ENCODE data around the gene EEPD1. TPM values are rescaled to one million over a fixed set of nuclear protein-coding genes. Genes with fewer than 3 reads are reported as not detected.

The EEPD1 gene
- total RNA-seq, 1 experiment from 2014 or later, result 48.0 TPM

GRCh38 chr7:36153571-36154097 is 580 bp downstream of the EEPD1 start:
- no TSS peak for BruUV-seq (replicated peaks)
- ChIA-PET CTCF (interaction anchor here (0.6 kb wide), 1 partner anchor 19 kb away, joined by 6 read pairs; no protein-coding TSS in a partner anchor), POLR2A (interaction anchor here (1.0 kb wide), 1 partner anchor 120 kb away, joined by 3 read pairs; no protein-coding TSS in a partner anchor)
- intact Hi-C loops (cut with micrococcal nuclease; ENCODE audit: unreplicated experiment) (loop anchor here (2.0 kb wide), 1 partner anchor 169 kb away; no protein-coding TSS in a partner anchor), in situ Hi-C loops (cut with HindIII; ENCODE audit: low pct_unique_long_range_greater_than_20kb, low sequenced_read_pairs) (no loop called here)
- DNase-seq (ENCODE audit: low read depth, low spot score) (no peak), ATAC-seq (peak; percentile 1; the same call in 1 of the 2 replicates)
- Histone ChIP-seq H3K36me3 (ENCODE audit: control insufficient read depth, insufficient read depth, low read length) (0 out of 2 replicates have a peak, but pooled peaks cover 2% of the 10 kb centered on the region), H3K4me1 (ENCODE audit: control insufficient read depth, insufficient read depth, low read length) (peaks cover 28% of the 10 kb centered on the region), H3K27ac (ENCODE audit: low read length) (peak overlapping the region; percentile 91), H3K9me3 (ENCODE audit: control insufficient read depth, insufficient read depth, low read depth, low read length) (peaks cover 4% of the 10 kb centered on the region; the same call in 1 of the 2 replicates), H3K4me3 (ENCODE audit: low read depth in 2 of 2, low read length in 2 of 2) (peak overlapping the region; percentile 78 to 96), H3K27me3 (ENCODE audit: control insufficient read depth, insufficient read depth, low read length) (no peaks in the 10 kb centered on the region)
- TF ChIP-seq POLR2AphosphoS5 (IDR thresholded peaks at IDR 0.05; ENCODE audit: low read depth, low read length) (no peak), CTCF (IDR thresholded peaks at IDR 0.05) (no peak), REST (IDR thresholded peaks at IDR 0.05; ENCODE audit: insufficient read depth in 1 of 2, low read depth in 2 of 2, low read length in 1 of 2) (no peak), SIN3A (IDR thresholded peaks at IDR 0.05; ENCODE audit: borderline replicate concordance, insufficient read depth, low read depth, low read length) (no peak), TCF7L2 (IDR thresholded peaks at IDR 0.05; ENCODE audit: low read depth, low read length) (no peak)

- Histone ChIP-seq H3K4me1 (ENCODE audit: control insufficient read depth, insufficient read depth, low read length) (peaks cover 36% of the 10 kb centered on the region), H3K4me3 (ENCODE audit: low read depth in 2 of 2, low read length in 2 of 2) (peak overlapping the region; percentile 78 to 96), H3K9me3 (ENCODE audit: control insufficient read depth, insufficient read depth, low read depth, low read length) (peaks cover 4% of the 10 kb centered on the region; the same call in 1 of the 2 replicates), H3K36me3 (ENCODE audit: control insufficient read depth, insufficient read depth, low read length) (0 out of 2 replicates have a peak, but pooled peaks cover 4% of the 10 kb centered on the region), H3K27ac (ENCODE audit: low read length) (peak overlapping the region; percentile 91), H3K27me3 (ENCODE audit: control insufficient read depth, insufficient read depth, low read length) (no peaks in the 10 kb centered on the region)
- CTCF ChIA-PET, result interaction anchor here (0.6 to 1.2 kb wide), 2 partner anchors 18 to 133 kb away, joined by 6 read pairs; no protein-coding TSS in a partner anchor
- POLR2A ChIA-PET, result interaction anchor here (1.0 kb wide), 1 partner anchor 119 kb away, joined by 3 read pairs; no protein-coding TSS in a partner anchor
- DNase-seq (ENCODE audit: low read depth, low spot score), result no peak
- peak; percentile 9 for ATAC-seq
- TF ChIP-seq POLR2AphosphoS5 (IDR thresholded peaks at IDR 0.05; ENCODE audit: low read depth, low read length), result no peak
- 0 out of 2 replicates have a peak, but pooled peaks have one; percentile 1 for TF ChIP-seq SIN3A (IDR thresholded peaks at IDR 0.05; ENCODE audit: borderline replicate concordance, insufficient read depth, low read depth, low read length)
- TF ChIP-seq CTCF (IDR thresholded peaks at IDR 0.05), result peak; percentile 74
- BruUV-seq (replicated peaks), result no TSS peak
- intact Hi-C loops (cut with micrococcal nuclease; ENCODE audit: unreplicated experiment) (loop anchor here (1.0 to 2.0 kb wide), 2 partner anchors 137 to 170 kb away; no protein-coding TSS in a partner anchor), in situ Hi-C loops (cut with HindIII; ENCODE audit: low pct_unique_long_range_greater_than_20kb, low sequenced_read_pairs) (no loop called here)
These were observed 1.5 kb downstream of the EEPD1 start for GRCh38 chr7:36154255-36155212.

All from Panc1 (cell line).